WERI-Rb-1 (cell line): ENCODE measurements around the gene PLOD2.

Experiments
- DNase-seq: peaks from one replicate; pipeline ENCODE4 v3.0.0-alpha.2; 2020
- H3K27ac ChIP-seq: fragments of 250-450 bp; sonication (Bioruptor Pico); 2 replicates; pipeline ENCODE4 v1.5.1; 2020; ENCODE audit warnings: mild to moderate bottlenecking, moderate library complexity
- H3K27me3 ChIP-seq: fragments of 250-450 bp; sonication (Bioruptor Pico); 2 replicates; pipeline ENCODE4 v1.5.1; 2021; ENCODE audit warnings: mild to moderate bottlenecking, low read depth, moderate library complexity; ENCODE audit not compliant: insufficient read depth, severe bottlenecking
- H3K36me3 ChIP-seq: fragments of 250-450 bp; sonication (Bioruptor Pico); 2 replicates; pipeline ENCODE4 v1.5.1; 2020; ENCODE audit warnings: mild to moderate bottlenecking, moderate library complexity
- H3K4me3 ChIP-seq: 2 replicates; pipeline ENCODE4 v1.5.1; 2011; ENCODE audit warnings: low read depth, mild to moderate bottlenecking, control low read depth, low read length
- H3K9me3 ChIP-seq: fragments of 250-450 bp; sonication (Bioruptor Pico); 2 replicates; pipeline ENCODE4 v1.5.1; 2021; ENCODE audit warnings: mild to moderate bottlenecking, moderate library complexity; ENCODE audit not compliant: severe bottlenecking
- CTCF ChIP-seq: IDR thresholded peaks from 2 replicates; pipeline ENCODE4 v1.5.1; 2011; ENCODE audit warnings: low read depth, mild to moderate bottlenecking, control low read depth, inconsistent platforms, low read length

PLOD2 gene

GRCh38 chr3:146172586-146172985, 11.6 kb upstream of the PLOD2 start:
- Histone ChIP-seq H3K9me3 (no peaks in the 10 kb centered on the region), H3K27me3 (no peaks in the 10 kb centered on the region), H3K4me3 (no peak overlapping the region), H3K27ac (no peak overlapping the region), H3K36me3 (no peaks in the 10 kb centered on the region)
- DNase-seq = no peak
- no peak for TF ChIP-seq CTCF

- H3K27me3 ChIP-seq = no peaks in the 10 kb centered on the region
- no peaks in the 10 kb centered on the region for H3K36me3 ChIP-seq
- no peak for TF ChIP-seq CTCF
- DNase-seq = no peak
- H3K4me3 ChIP-seq = no peak overlapping the region
- H3K9me3 ChIP-seq = no peaks in the 10 kb centered on the region
- H3K27ac ChIP-seq = no peak overlapping the region
Measured at GRCh38 chr3:146170591-146170990, 9.6 kb upstream of the PLOD2 start.

GRCh38 chr3:146169891-146170290, 8.9 kb upstream of the PLOD2 start:
- no peaks in the 10 kb centered on the region for H3K9me3 ChIP-seq
- H3K36me3 ChIP-seq = no peaks in the 10 kb centered on the region
- no peak for DNase-seq
- no peak for TF ChIP-seq CTCF
- no peaks in the 10 kb centered on the region for H3K27me3 ChIP-seq
- no peak overlapping the region for H3K4me3 ChIP-seq
- H3K27ac ChIP-seq = no peak overlapping the region

- H3K27ac ChIP-seq = no peak overlapping the region
Measured at GRCh38 chr3:146166826-146167225, 5.8 kb upstream of the PLOD2 start.

GRCh38 chr3:146166415-146166821, 5.4 kb upstream of the PLOD2 start:
- no peak overlapping the region for H3K4me3 ChIP-seq

More at GRCh38 chr3:146166826-146167225, 5.8 kb upstream of the PLOD2 start:
- no peak for TF ChIP-seq CTCF
- H3K4me3 ChIP-seq = no peak overlapping the region
- no peaks in the 10 kb centered on the region for H3K9me3 ChIP-seq
- H3K27me3 ChIP-seq = no peaks in the 10 kb centered on the region
- no peak for DNase-seq
- H3K36me3 ChIP-seq = no peaks in the 10 kb centered on the region

More at GRCh38 chr3:146166415-146166821, 5.4 kb upstream of the PLOD2 start:
- no peaks in the 10 kb centered on the region for H3K27me3 ChIP-seq
- H3K9me3 ChIP-seq = no peaks in the 10 kb centered on the region
- no peak overlapping the region for H3K27ac ChIP-seq
- no peak for TF ChIP-seq CTCF
- no peak for DNase-seq
- H3K36me3 ChIP-seq = no peaks in the 10 kb centered on the region; the same call in 1 of the 2 replicates
